ENCODE measurements around the gene LANCL1.

The LANCL1 gene, protein sequence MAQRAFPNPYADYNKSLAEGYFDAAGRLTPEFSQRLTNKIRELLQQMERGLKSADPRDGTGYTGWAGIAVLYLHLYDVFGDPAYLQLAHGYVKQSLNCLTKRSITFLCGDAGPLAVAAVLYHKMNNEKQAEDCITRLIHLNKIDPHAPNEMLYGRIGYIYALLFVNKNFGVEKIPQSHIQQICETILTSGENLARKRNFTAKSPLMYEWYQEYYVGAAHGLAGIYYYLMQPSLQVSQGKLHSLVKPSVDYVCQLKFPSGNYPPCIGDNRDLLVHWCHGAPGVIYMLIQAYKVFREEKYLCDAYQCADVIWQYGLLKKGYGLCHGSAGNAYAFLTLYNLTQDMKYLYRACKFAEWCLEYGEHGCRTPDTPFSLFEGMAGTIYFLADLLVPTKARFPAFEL

DNA sequence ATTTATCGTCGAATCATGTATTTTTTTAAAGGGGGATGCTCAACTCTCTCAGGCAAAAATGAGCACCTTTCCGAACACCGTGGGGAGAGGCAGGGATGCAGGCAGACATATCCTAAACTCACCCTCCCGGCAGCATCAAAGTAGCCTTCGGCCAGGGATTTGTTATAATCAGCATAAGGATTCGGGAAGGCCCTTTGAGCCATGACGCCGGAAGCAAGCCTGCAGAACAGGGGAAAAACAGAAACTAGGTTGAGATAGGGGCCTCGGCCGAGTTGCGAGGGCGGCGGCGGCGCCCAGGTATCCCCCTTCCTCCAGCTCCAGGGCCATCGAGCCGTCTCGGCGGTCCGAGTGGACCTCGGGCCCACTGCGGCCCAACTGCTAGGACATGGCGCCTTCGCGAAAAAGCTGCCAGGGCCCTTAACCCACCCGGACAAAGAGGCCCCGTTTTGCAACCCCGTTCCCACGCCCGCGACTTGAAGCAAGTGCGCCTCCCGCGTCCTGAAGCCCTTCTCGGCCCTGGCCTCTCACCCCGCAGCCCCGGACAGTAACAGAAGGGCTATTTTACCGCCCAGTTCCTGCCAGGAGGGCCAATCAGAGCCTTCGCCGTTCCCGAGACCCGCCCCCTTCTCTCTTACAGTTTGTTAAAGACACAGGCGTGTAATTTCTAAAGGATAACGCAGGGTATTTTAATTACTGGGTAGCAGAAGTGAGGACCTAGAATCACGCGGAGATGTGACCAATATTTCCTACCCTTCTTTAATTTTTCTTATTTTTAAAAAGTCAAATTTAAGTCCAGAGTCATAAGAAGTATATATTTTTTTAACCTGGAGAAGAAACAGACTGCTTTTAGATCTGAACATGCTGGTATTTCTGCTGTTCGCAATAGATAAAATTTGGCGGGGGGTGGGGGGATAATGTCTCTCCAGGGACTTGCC is at the start of gene LANCL1:
LANCL1 (minus strand) TSS at position 566 of the 935 bp plus-strand sequence; CDS start at position 203, 363 bp downstream.
- peak; percentile 80 for DNase-seq

DNA sequence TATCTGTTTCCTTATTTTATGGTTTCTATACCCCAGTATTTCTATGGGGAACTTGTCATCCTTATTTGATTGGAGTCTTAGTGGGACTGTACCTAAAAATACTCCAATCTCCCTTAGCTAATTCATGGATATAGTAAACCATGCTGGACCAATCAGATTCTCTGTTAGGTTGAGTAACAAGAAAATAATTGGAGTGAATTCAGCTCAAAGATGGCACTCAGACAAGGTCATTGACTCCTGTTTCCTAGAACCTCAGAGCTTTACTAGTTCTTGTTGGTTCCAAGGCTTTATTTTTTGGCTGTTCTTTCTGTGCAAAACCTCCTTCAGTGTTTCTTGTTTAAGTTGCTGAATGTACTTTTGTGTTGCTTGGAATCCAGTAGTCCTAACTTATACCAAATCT is 48.0 kb upstream of the LANCL1 start:
- DNase-seq = no peak

DNA sequence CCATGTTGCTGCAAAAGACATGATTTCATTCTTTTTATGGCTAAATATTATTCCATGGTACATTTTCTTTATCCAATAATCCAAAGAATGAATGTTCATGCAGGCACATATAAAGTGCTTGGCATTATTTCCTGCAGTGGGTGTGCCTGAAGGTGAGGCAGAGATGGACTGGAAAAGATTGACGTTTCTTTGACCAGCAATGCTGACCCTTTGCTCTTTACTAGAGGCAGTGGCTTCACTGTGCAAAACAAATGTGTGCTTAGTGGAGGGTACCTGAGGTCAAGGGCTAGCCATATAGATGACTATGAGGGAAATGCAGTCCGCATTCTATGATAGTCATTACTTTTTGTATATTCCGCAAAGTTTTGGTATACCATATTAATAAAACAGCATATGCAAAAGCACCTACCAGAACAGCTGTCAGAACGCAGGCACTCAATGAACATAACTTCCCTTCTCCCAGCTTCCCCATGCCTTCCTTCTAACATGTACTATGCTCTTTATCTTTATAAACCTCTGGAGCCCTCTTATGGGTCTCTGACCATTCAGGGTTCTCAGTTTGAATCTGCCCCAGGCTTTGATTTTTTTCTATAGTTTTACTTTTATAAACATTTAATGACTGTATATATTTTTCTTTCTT is 47.2 kb upstream of the LANCL1 start:
- DNase-seq = no peak

- no peak for DNase-seq
These were observed 45.8 kb upstream of the LANCL1 start for GRCh38 chr2:210522399-210522798.

- DNase-seq = no peak
These were observed 43.0 kb upstream of the LANCL1 start for GRCh38 chr2:210519594-210519993.

GRCh38 chr2:210517264-210517663 is 40.7 kb upstream of the LANCL1 start:
- no peak for DNase-seq

GRCh38 chr2:210515911-210516310 is 39.4 kb upstream of the LANCL1 start:
- no peak for DNase-seq

DNA sequence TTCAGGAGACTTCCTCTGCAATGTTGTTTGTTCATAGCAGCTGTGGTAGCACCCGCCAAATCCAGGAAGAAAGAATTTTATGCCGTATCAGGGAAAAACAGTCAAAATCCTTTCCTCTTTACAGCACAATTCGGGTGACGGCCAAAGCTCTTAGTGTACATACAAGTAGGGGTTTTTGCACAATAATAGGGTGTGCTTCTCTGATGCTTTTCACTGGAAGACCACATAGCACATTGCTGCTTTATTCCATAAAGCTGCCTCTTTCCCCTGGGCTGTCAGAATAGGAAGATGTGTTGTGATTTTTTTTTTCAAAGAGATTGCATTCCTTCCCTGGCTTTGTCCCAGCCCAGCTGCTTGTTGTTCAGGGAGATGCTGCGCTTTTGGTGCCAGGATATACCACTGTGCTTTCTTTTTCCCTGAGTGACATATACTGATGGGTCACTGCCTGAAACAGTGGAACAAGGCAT is 27.2 kb upstream of the LANCL1 start:
- DNase-seq = peak; percentile 60

DNA sequence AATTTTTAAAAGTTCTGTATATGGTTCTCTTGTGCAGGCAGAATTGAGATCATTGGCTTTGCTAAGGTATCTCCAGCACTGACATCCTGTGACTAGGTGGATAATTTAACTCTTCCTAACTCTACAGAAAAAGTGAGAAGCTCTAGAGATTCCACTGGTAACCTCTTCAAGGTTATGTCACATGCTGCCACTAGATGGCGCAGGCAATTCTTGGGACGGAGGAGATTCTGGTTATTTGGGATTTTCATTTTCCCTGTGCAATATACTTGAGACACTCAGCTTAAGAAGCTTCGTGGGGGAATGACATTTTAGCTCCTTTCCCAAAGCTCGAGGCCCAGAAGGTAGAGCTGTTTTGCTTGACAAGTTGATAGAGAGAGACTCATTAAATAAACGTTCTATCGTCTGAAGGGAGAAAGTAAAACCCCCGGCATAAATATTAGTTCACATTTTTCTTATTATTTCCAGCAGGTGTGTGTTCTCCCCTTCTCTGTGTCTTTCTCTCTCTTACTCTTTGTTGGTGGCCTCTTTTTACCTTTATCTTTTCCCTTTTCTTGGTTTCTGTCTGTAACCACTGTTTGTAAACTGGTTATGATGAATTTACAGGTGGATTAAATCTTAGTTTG is 26.6 kb upstream of the LANCL1 start:
- peak; percentile 52 for DNase-seq

DNA sequence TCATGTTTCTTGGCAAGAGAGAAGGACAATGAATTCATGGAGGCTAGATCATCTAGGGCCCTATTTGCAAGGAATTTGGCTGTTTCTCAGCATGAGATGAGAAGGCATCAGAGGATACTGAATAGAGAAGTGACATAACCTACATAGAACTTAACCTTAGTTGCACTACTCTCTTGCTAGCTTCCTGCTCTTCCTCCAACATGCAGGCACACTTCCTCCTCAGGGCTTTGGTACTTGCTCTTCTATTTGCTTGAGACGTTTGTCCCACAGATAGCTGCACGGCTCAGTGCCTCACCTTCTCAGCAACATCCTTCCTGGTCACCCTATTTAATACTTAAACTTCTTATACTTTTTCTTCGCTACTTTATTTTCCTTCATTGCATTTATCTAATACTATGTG is 20.0 kb upstream of the LANCL1 start:
- DNase-seq = no peak

GRCh38 chr2:210493528-210493927 is 17.0 kb upstream of the LANCL1 start:
- DNase-seq = no peak

DNA sequence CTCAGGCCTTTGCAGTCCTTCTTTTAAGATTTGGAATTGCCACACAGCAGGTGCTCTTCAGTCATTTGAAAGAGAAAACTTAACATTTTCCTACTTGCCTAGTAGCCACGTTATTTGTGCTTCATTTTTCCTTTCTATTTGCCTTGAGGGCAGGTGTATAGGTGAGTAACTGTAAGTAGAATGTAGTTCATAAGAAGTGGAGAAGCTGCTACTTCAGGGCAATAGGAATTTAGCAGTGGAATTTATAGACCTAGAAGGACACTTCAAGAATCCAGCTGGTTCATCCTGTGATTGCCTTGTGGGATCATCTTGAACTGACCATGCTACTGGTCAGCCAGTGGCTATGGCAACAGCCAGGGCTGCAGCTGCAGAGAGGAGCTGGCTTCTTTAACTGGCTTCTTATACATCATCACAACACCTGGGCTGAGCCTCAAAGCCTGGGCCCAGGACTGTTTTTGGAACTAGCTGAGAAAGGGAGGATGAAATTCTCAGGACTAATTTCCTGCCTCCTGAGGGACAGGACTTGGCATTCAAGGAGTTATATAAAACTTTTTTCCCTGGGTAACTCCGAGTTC is 5.1 kb upstream of the LANCL1 start:
- DNase-seq = no peak

GRCh38 chr2:210480764-210481163 is 4.2 kb upstream of the LANCL1 start:
- DNase-seq = no peak

- no peak for DNase-seq
These were observed 3.5 kb upstream of the LANCL1 start for GRCh38 chr2:210480079-210480478.

DNA sequence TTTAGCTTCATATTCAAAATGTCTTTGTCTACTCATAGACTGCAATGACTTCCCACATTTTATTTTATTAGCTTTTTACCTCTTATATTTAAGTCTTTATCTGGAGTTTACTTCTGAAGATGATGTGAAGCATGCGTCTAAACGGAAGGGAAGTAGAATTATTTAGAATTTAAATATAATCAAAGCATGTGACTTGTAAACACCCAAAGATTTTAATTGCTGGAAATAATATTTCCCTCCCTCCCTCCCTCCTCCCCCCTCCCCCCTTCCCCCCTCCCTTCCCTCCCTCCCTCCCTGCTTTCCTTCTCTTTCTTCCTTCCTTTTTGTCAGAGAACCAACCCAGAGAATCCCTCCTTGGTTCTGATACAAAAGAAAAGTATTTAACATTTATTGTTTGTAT is 2.1 kb upstream of the LANCL1 start:
- no peak for DNase-seq

DNA sequence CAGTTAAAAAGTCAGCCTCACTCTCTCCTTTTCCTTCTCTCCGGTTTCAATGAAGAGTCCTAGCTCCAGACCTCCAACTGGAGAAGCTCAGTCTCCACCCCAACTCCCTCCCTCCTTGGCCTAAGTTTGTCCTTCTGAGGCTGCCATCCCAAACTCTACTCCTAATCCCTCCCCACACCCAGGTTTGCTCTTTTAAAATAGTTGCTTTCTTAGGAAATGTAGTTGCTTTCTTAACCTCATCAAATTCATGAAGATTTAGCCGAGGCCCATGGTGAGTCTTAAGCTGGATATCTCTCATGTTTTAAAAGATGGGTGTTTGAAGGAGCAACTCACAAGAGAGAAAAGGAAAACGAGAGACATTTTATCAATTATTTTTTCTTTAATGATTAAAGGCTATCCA is 937 bp upstream of the LANCL1 start:
- DNase-seq = no peak

DNA sequence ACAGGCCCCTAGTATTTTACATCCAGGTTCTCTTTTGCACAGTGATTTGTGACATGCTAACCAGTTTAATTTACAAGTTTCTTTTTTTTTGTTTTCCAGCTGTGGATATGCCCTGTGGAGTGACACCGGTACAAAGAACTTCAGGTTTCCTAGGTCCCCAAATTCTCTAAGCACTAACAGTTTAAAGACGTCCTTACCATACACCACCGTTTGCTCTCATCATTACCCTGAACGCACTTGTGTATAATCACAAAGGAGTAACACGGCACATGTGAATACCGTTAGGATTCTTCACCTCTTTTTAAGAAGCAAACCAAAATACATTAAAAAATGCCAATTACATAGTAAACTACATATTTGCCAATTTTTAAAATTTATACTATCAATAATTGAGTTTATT is 853 bp downstream of the LANCL1 start:
- DNase-seq = peak; percentile 1

GRCh38 chr2:210474776-210475175 is 1.8 kb downstream of the LANCL1 start:
- no peak for DNase-seq

DNA sequence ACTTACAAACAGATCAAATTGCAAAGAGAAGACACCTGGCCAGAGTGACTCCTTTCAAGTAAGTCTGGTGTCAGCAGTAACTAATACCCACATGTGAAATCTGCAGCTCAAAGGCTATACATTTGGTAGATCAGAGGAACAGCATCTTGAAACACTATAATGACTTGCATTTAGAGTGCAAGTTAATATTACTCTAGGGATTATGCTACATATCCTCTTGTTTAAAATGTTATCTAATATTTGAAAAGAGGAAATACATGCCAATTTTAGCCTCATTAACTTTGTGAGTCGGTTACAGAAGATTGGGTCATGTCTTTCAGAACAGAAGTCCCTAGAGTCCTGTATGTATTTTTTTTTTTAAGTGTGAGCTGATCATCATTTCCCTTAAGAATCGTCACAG is 15.2 kb downstream of the LANCL1 start:
- DNase-seq = no peak

- DNase-seq = no peak
These were observed 16.0 kb downstream of the LANCL1 start for GRCh38 chr2:210460322-210461227.

GRCh38 chr2:210459880-210460279 is 16.7 kb downstream of the LANCL1 start:
- no peak for DNase-seq
